WTC11 (cell line): ENCODE results near the gene DNAJC25. TPM values are rescaled to one million over a fixed set of nuclear protein-coding genes. Genes with fewer than 3 reads are reported as not detected.

Experiments
- ATAC-seq: fragments of 200-7000 bp; cut with Tn5 transposase; 2 replicates; pipeline ENCODE4 v1.10.0; 2021; ENCODE audit warnings: mild to moderate bottlenecking, moderate library complexity
- CTCF ChIA-PET: fragments of 300-600 bp; sonication (Branson Sonifier 250); formaldehyde crosslinking; loops from one replicate; lab custom pipeline; 2021; ENCODE audit warnings: antibody characterized with exemption; lab: Charles Lee
- POLR2A ChIA-PET: fragments of 350-600 bp; sonication (Branson Sonifier 250); formaldehyde crosslinking; loops from one replicate; lab custom pipeline; 2021; ENCODE audit warnings: antibody characterized with exemption; lab: Charles Lee
- DNase-seq: peaks from one replicate; pipeline ENCODE4 v3.0.0; 2021; ENCODE audit warnings: low spot score
- H3K27ac Mint-ChIP-seq: 2 replicates; pipeline ENCODE4 v1.8.0; 2021; ENCODE audit warnings: mixed read lengths
- H3K27me3 Mint-ChIP-seq: 2 replicates; pipeline ENCODE4 v1.8.0; 2021; ENCODE audit warnings: low read depth, mild to moderate bottlenecking, moderate library complexity, mixed read lengths
- H3K36me3 Mint-ChIP-seq: 2 replicates; pipeline ENCODE4 v1.8.0; 2021; ENCODE audit warnings: mixed read lengths
- H3K4me1 Mint-ChIP-seq: 2 replicates; pipeline ENCODE4 v1.8.0; 2022; ENCODE audit warnings: mixed read lengths
- H3K4me3 Mint-ChIP-seq: 2 replicates; pipeline ENCODE4 v1.8.0; 2021; ENCODE audit warnings: mild to moderate bottlenecking, moderate library complexity, mixed read lengths
- H3K9me3 Mint-ChIP-seq: 2 replicates; pipeline ENCODE4 v1.8.0; 2021; ENCODE audit warnings: mixed read lengths
- CDX4 ChIP-seq: fragments of 250-450 bp; sonication (Bioruptor Pico); IDR thresholded peaks from 2 replicates; pipeline ENCODE4 v1.9.0; 2021; ENCODE audit warnings: moderate library complexity, mild to moderate bottlenecking, inconsistent platforms, borderline replicate concordance
- E2F4 ChIP-seq: sonication (generic); formaldehyde crosslinking; IDR thresholded peaks from 2 replicates; pipeline ENCODE4 v1.8.1; 2022; ENCODE audit warnings: low read depth, mild to moderate bottlenecking, moderate library complexity, missing genetic modification reagents, borderline replicate concordance
- IRF1 ChIP-seq: sonication (generic); formaldehyde crosslinking; IDR thresholded peaks from 2 replicates; pipeline ENCODE4 v1.8.0; 2023; ENCODE audit warnings: missing genetic modification reagents
- IRF2 ChIP-seq: sonication (generic); formaldehyde crosslinking; IDR thresholded peaks from 2 replicates; pipeline ENCODE4 v1.8.0; 2022; ENCODE audit warnings: low read depth, missing genetic modification reagents, borderline replicate concordance
- MYBL2 ChIP-seq: sonication (generic); formaldehyde crosslinking; IDR thresholded peaks from 2 replicates; pipeline ENCODE4 v1.8.1; 2023; ENCODE audit warnings: mild to moderate bottlenecking, moderate library complexity, missing genetic modification reagents
- NFE2L1 ChIP-seq: sonication (generic); formaldehyde crosslinking; IDR thresholded peaks from 2 replicates; pipeline ENCODE4 v1.8.1; 2023; ENCODE audit warnings: missing genetic modification reagents
- NFYB ChIP-seq: sonication (generic); formaldehyde crosslinking; conservative IDR thresholded peaks from 2 replicates; pipeline ENCODE4 v1.8.0; 2022; ENCODE audit warnings: low read depth, missing genetic modification reagents
- NR3C1 ChIP-seq: sonication (generic); formaldehyde crosslinking; conservative IDR thresholded peaks from 2 replicates; pipeline ENCODE4 v1.8.1; 2023; ENCODE audit warnings: low read depth, mild to moderate bottlenecking, missing genetic modification reagents
- SMAD3 ChIP-seq: sonication (generic); formaldehyde crosslinking; IDR thresholded peaks from 2 replicates; pipeline ENCODE4 v1.8.0; 2022; ENCODE audit warnings: missing genetic modification reagents, mild to moderate bottlenecking, borderline replicate concordance
- SMAD4 ChIP-seq: sonication (generic); formaldehyde crosslinking; IDR thresholded peaks from 2 replicates; pipeline ENCODE4 v1.8.0; 2022; ENCODE audit warnings: mild to moderate bottlenecking, missing genetic modification reagents
- TCF7 ChIP-seq: sonication (generic); formaldehyde crosslinking; IDR thresholded peaks from 2 replicates; pipeline ENCODE4 v1.8.0; 2022; ENCODE audit warnings: mild to moderate bottlenecking, low read depth, missing genetic modification reagents, moderate library complexity
- USF2 ChIP-seq: sonication (generic); formaldehyde crosslinking; IDR thresholded peaks from 2 replicates; pipeline ENCODE4 v1.8.1; 2023; ENCODE audit warnings: mild to moderate bottlenecking, missing genetic modification reagents, moderate library complexity
- ZBTB21 ChIP-seq: sonication (generic); formaldehyde crosslinking; IDR thresholded peaks from 2 replicates; pipeline ENCODE4 v1.8.1; 2023; ENCODE audit warnings: mild to moderate bottlenecking, missing genetic modification reagents, borderline replicate concordance
- ZNF232 ChIP-seq: sonication (generic); formaldehyde crosslinking; IDR thresholded peaks from 2 replicates; pipeline ENCODE4 v1.8.0; 2022; ENCODE audit warnings: mild to moderate bottlenecking, missing genetic modification reagents
- ZNF281 ChIP-seq: sonication (generic); formaldehyde crosslinking; IDR thresholded peaks from 2 replicates; pipeline ENCODE4 v1.8.0; 2023; ENCODE audit warnings: mild to moderate bottlenecking, missing genetic modification reagents
- ZNF396 ChIP-seq: fragments of 250-450 bp; sonication (Bioruptor Pico); IDR thresholded peaks from 2 replicates; pipeline ENCODE4 v1.8.0; 2021; ENCODE audit warnings: mild to moderate bottlenecking, moderate library complexity, borderline replicate concordance
- ZNF423 ChIP-seq: fragments of 250-450 bp; sonication (Bioruptor Pico); IDR thresholded peaks from 2 replicates; pipeline ENCODE4 v2.1.2; 2022; ENCODE audit warnings: mild to moderate bottlenecking, moderate library complexity
- ZNF512 ChIP-seq: sonication (generic); formaldehyde crosslinking; IDR thresholded peaks from 2 replicates; pipeline ENCODE4 v1.8.1; 2022; ENCODE audit warnings: missing genetic modification reagents, borderline replicate concordance
- ZNF671 ChIP-seq: fragments of 250-450 bp; sonication (Bioruptor Pico); IDR thresholded peaks from 2 replicates; pipeline ENCODE4 v1.8.0; 2021; ENCODE audit warnings: mild to moderate bottlenecking
- total RNA-seq: library from RNA; stranded (reverse); gene quantifications from 3 replicates; pipeline ENCODE4 v1.2.3, GENCODE V29; 2021

Gene DNAJC25
- total RNA-seq, 1 experiment from 2014 or later = 7.4 TPM

GRCh38 chr9:111634860-111635259 is 3.7 kb downstream of the DNAJC25 start:
- Mint-ChIP-seq H3K4me3 (no peak overlapping the region), H3K4me1 (peaks cover 24% of the 10 kb centered on the region)
- TF ChIP-seq E2F4 (CRISPR knock-in tag) = no peak
- TF ChIP-seq NFE2L1 (CRISPR knock-in tag) = no peak
- no peak for TF ChIP-seq NR3C1
- TF ChIP-seq ZNF423 (CRISPR knock-in tag) = no peak
- TF ChIP-seq ZNF396 (CRISPR knock-in tag) = no peak
- no peak for TF ChIP-seq TCF7 (CRISPR knock-in tag)
- TF ChIP-seq ZNF512 = no peak
- no peak for TF ChIP-seq ZNF281 (CRISPR knock-in tag)
- no peak for TF ChIP-seq ZNF232 (CRISPR knock-in tag)
- TF ChIP-seq, all 79 proteins: peak for 0
- no peaks in the 10 kb centered on the region; the same call in 1 of the 2 replicates for H3K27me3 Mint-ChIP-seq
- ATAC-seq = no peak
- POLR2A ChIA-PET = no interaction called here
- H3K27ac Mint-ChIP-seq = no peak overlapping the region
- no peaks in the 10 kb centered on the region; the same call in 1 of the 2 replicates for H3K36me3 Mint-ChIP-seq
- H3K9me3 Mint-ChIP-seq = no peaks in the 10 kb centered on the region
- no peak for DNase-seq
- CTCF ChIA-PET = no interaction called here

GRCh38 chr9:111637421-111637950 is 6.4 kb downstream of the DNAJC25 start:
- no peaks in the 10 kb centered on the region for H3K9me3 Mint-ChIP-seq
- no peaks in the 10 kb centered on the region for H3K27me3 Mint-ChIP-seq
- no peak for DNase-seq
- POLR2A ChIA-PET = no interaction called here
- CTCF ChIA-PET = no interaction called here
- H3K4me1 Mint-ChIP-seq = peaks cover 14% of the 10 kb centered on the region
- no peak overlapping the region for H3K4me3 Mint-ChIP-seq
- ATAC-seq = no peak
- no peak overlapping the region for H3K27ac Mint-ChIP-seq
- TF ChIP-seq IRF2 = no peak
- TF ChIP-seq NFYB (CRISPR knock-in tag) = no peak
- no peak for TF ChIP-seq ZNF671
- TF ChIP-seq SMAD4 (CRISPR knock-in tag) = no peak
- TF ChIP-seq SMAD3 = no peak
- no peak for TF ChIP-seq ZBTB21
- TF ChIP-seq USF2 (CRISPR knock-in tag) = no peak
- TF ChIP-seq CDX4 = no peak
- TF ChIP-seq MYBL2 (CRISPR knock-in tag) = no peak
- TF ChIP-seq IRF1 = no peak
- H3K36me3 Mint-ChIP-seq = no peaks in the 10 kb centered on the region
